Transverse colon (tissue), 4 donors: ENCODE measurements around the gene SEMA3C. TPM values are rescaled to one million over a fixed set of nuclear protein-coding genes. Genes with fewer than 3 reads are reported as not detected.

Experiments
- DNase-seq: peaks from one replicate; pipeline ENCODE4 v3.0.0-alpha.2; 2019
- H3K27ac ChIP-seq, 4 donors: fragments of 200-600 bp; sonication (generic); 2 replicates each; pipeline ENCODE4 v1.5.1; 2016 to 2018; ENCODE audit warnings: inconsistent platforms in 4 of 4
- H3K27me3 ChIP-seq: fragments of 200-600 bp; sonication (generic); 2 replicates; pipeline ENCODE4 v1.5.1; 2017; ENCODE audit warnings: inconsistent platforms
- H3K36me3 ChIP-seq, 4 donors: fragments of 200-600 bp; sonication (generic); 2 replicates each; pipeline ENCODE4 v1.5.1; 2017 to 2019; ENCODE audit warnings: inconsistent platforms in 4 of 4
- H3K4me1 ChIP-seq, 4 donors: fragments of 200-600 bp; sonication (generic); 2 replicates each; pipeline ENCODE4 v1.5.1; 2017 to 2020; ENCODE audit warnings: inconsistent platforms in 4 of 4
- H3K4me3 ChIP-seq, 4 donors: fragments of 200-600 bp; sonication (generic); 1 replicate in 1 of 4; 2 replicates in 3 of 4; pipeline versions ENCODE4 v1.5.1 to v1.6.1; 2017 to 2019; ENCODE audit warnings: inconsistent platforms in 4 of 4
- H3K9me3 ChIP-seq, 2 donors: fragments of 200-600 bp; sonication (generic); 2 replicates each; pipeline ENCODE4 v1.5.1; 2017 to 2019; ENCODE audit warnings: inconsistent platforms in 2 of 2
- EP300 ChIP-seq: sonication (generic); formaldehyde crosslinking; IDR thresholded peaks from one replicate; pipeline ENCODE4 v1.6.1; 2017; ENCODE audit warnings: antibody characterized with exemption, low read depth
- POLR2A ChIP-seq: fragments of 450-650 bp; IDR thresholded peaks from one replicate; pipeline ENCODE4 v1.6.1; 2016; ENCODE audit warnings: antibody characterized with exemption, mild to moderate bottlenecking, moderate library complexity
- POLR2AphosphoS5 ChIP-seq, 3 donors: sonication (generic); formaldehyde crosslinking; IDR thresholded peaks; one replicate each; pipeline ENCODE4 v1.6.1; 2016; ENCODE audit warnings: antibody characterized with exemption in 3 of 3
- WGBS, 2 donors: methylation state at CpG; one replicate each; pipeline ENCODE4 v1.1.5; 2018; ENCODE audit warnings: low coverage in 1 of 2; 5-methylcytosine and 5-hydroxymethylcytosine counted together
- in situ Hi-C, 4 donors: fragments of 200-750 bp; cut with MboI; loops; one replicate each; pipeline versions ENCODE4 v1.15.0 to v1.15.1; 2017; ENCODE audit warnings: low sequenced_read_pairs in 3 of 4, low pct_ligation_motif_present in 1 of 4, low pct_unique_long_range_greater_than_20kb in 1 of 4
- intact Hi-C: fragments of 100-400 bp; cut with DNase I; formaldehyde crosslinking; loops from one replicate; pipeline ENCODE4 v1.15.1; 2023; ENCODE audit warnings: low total_unique reads
- total RNA-seq, 4 donors: library from RNA; depleted of rRNA; stranded (reverse); fragments of >200 nt; gene quantifications; one replicate each; pipeline ENCODE4 v1.1.0, GENCODE V29; 2016
- TF ChIP-seq, protein P1 (sequence below), 5 experiments: fragments of 200-600 bp in 3 of 5; fragments of 450-650 bp in 2 of 5; sonication (generic) in 3 of 5; IDR thresholded peaks; 1 replicate in 2 of 5; 2 replicates in 3 of 5; pipeline ENCODE4 v1.5.1; 2016 to 2017; ENCODE audit warnings: antibody characterized with exemption in 5 of 5, inconsistent platforms in 3 of 5, mild to moderate bottlenecking in 2 of 5, moderate library complexity in 1 of 5

The SEMA3C gene
- total RNA-seq, 4 donors from 2014 or later, result 34.0 to 83.8 (median 79.9) TPM

DNA sequence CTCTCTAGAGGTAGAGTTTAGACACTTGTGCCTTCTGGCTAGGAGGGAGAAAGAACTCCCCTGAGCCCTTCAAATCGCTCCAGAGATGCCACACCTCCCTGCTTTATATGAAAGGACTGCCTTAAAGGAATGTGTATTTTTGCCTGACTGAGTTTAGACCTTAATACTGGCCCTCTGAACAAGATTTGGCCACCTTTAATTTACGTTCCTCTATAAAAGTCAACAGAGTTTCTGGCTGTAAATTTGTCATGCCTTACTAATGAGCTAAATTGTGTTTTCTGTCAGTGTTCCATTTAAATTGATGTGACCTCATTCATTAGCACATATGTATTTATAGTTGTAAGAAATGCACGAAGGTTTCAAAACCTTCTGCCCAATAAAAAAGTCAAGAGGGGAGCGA, 48.0 kb downstream of the SEMA3C start:
- in situ Hi-C loops, result no loop called here
- no peaks in the 10 kb centered on the region for H3K9me3 ChIP-seq
- H3K4me1 ChIP-seq, result peaks cover 6 to 32% (median 13%) of the 10 kb centered on the region in 4 donors
- intact Hi-C loops, result no loop called here
- no peaks in the 10 kb centered on the region for H3K36me3 ChIP-seq
- TF ChIP-seq POLR2AphosphoS5 (IDR thresholded peaks at IDR 0.05), result no peak
- TF ChIP-seq EP300, result no peak
- TF ChIP-seq POLR2A, result no peak
- TF ChIP-seq, protein P1, sequence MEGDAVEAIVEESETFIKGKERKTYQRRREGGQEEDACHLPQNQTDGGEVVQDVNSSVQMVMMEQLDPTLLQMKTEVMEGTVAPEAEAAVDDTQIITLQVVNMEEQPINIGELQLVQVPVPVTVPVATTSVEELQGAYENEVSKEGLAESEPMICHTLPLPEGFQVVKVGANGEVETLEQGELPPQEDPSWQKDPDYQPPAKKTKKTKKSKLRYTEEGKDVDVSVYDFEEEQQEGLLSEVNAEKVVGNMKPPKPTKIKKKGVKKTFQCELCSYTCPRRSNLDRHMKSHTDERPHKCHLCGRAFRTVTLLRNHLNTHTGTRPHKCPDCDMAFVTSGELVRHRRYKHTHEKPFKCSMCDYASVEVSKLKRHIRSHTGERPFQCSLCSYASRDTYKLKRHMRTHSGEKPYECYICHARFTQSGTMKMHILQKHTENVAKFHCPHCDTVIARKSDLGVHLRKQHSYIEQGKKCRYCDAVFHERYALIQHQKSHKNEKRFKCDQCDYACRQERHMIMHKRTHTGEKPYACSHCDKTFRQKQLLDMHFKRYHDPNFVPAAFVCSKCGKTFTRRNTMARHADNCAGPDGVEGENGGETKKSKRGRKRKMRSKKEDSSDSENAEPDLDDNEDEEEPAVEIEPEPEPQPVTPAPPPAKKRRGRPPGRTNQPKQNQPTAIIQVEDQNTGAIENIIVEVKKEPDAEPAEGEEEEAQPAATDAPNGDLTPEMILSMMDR (IDR thresholded peaks at IDR 0.05), result no peak
- H3K27me3 ChIP-seq, result no peaks in the 10 kb centered on the region
- no peak overlapping the region for H3K4me3 ChIP-seq
- 33 to 44% methylated on average over 4 of the region's 4 CpGs for WGBS, 2 donors
- no peak for DNase-seq
- H3K27ac ChIP-seq, result peak overlapping the region; percentile 68 to 81 (median 75)

DNA sequence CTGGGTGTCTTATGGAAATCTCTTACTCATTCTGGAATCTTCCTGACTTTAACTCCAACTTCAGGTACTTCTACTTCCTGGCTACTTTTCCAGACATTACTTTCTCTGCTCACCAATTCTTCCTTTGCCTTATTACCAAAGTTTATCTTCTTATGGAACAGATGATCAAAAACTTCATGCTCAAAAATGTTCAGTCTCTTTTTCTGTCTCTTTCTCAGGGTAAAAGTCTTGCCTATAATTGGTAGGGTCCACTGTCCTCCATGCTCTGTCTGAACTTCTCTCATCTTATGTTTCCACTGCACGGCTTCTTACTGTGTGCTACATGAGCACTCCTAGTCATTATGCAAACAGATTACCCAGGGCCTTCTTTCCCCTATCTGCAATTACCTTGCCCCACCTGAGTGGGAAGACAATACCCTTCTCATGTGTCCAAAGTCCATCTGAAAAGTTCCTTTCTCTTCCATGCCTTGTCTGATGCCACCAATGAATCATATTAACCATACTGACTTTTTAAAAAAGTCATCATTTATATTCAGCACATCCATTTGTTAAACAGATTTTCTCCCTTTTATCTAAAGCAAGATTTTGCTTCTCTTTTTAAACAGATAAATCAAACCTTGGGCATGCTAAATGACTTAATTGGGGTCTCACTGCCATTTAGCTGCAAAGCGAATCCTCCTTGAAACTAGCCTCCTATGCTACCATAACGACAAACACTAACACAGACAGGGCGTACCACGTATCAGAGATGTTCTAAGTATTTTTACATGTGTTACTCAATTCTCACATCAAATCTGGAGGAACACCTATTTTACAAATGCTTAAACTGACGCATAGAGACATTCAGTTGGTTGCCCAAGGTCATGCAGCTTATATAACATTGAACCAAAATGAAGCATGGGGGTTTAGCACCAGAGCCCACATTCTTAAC, 48.8 kb downstream of the SEMA3C start:
- intact Hi-C loops, result no loop called here
- no peaks in the 10 kb centered on the region for H3K36me3 ChIP-seq
- H3K27ac ChIP-seq, result peak overlapping the region; percentile 68 to 81 (median 75)
- DNase-seq, result peak; percentile 24
- no peaks in the 10 kb centered on the region for H3K27me3 ChIP-seq
- in situ Hi-C loops, result no loop called here
- H3K9me3 ChIP-seq, result no peaks in the 10 kb centered on the region
- TF ChIP-seq POLR2AphosphoS5 (IDR thresholded peaks at IDR 0.05) (peak; percentile 17 to 57 (median 51)), EP300 (no peak), POLR2A (peak; percentile 54)
- TF ChIP-seq, protein P1 (IDR thresholded peaks at IDR 0.05), result peak in 1 of 5 experiments; percentile 21
- peak overlapping the region in 1 of 4 donors; percentile 6 for H3K4me3 ChIP-seq
- peaks cover 6 to 32% (median 13%) of the 10 kb centered on the region in 4 donors for H3K4me1 ChIP-seq
- 79 to 85% methylated on average over 5 to 6 of the region's 6 CpGs for WGBS, 2 donors

DNA sequence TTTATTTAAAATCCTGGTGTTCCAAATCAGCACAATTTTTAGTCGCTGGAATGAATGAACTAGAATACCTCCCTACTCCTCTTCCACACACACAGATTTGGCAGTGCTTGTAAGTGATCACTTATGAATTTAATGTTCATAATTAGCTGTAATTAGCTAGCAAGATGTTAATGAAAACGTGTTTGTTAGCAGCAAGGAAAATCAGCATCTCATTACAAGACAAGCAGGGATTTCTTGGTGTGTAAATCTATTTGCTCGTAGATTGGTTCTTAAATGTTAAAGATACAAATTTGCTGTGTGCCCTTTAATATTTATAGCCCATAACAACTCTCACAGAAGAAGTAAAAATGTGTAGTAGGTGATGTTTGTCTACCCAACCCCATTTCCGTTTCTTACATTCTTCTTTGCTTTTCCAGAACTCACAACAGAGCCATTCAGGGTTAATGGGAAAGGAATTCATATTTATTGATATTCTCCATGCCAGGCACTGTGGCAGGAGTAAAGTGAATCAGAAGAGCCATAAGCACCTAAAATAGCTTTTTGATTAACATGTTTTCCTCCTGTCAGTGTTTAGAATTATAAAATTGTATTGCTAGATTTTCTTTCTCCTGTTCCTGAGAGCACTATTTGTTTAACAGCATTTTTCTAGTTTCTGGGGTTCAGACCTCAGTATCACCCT, 49.6 kb downstream of the SEMA3C start:
- Histone ChIP-seq H3K4me1 (peaks cover 6 to 32% (median 13%) of the 10 kb centered on the region in 4 donors), H3K27ac (peak overlapping the region; percentile 68 to 81 (median 75)), H3K4me3 (peak overlapping the region in 1 of 4 donors; percentile 6), H3K27me3 (no peaks in the 10 kb centered on the region), H3K36me3 (no peaks in the 10 kb centered on the region), H3K9me3 (no peaks in the 10 kb centered on the region)
- DNase-seq, result no peak
- intact Hi-C loops (no loop called here), in situ Hi-C loops (no loop called here)
- WGBS, 2 donors, result 56 to 67% methylated on average over 4 of the region's 4 CpGs
- TF ChIP-seq, protein P1 (IDR thresholded peaks at IDR 0.05), result no peak
- TF ChIP-seq POLR2AphosphoS5 (IDR thresholded peaks at IDR 0.05), result no peak

DNA sequence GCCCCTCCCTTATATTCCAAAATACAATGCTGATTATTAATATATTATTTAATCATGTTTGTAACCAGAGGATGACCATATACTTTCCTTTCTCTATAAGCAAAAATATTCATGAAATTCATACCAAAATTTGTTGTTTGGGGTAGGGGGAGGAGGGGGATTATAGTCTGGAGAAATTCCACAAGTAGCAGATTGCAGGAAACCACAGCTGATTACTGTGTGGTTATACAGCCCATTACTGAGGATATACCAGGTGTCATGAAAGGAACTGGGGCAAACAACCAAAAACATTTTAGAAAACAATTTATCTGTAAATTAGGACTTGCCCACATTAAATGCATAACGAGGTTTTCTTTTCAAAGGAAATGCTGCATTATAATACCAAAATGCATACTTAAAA, 50.3 kb downstream of the SEMA3C start:
- H3K4me1 ChIP-seq, result peaks cover 6 to 32% (median 13%) of the 10 kb centered on the region in 4 donors
- H3K9me3 ChIP-seq, result no peaks in the 10 kb centered on the region
- DNase-seq, result no peak
- WGBS, 2 donors, result 77 to 87% methylated on average over 1 of the region's 1 CpG
- H3K36me3 ChIP-seq, result no peaks in the 10 kb centered on the region
- peak overlapping the region in 2 of 4 donors; percentile 68 to 81 for H3K27ac ChIP-seq
- intact Hi-C loops (no loop called here), in situ Hi-C loops (no loop called here)
- H3K27me3 ChIP-seq, result no peaks in the 10 kb centered on the region
- TF ChIP-seq, protein P1 (IDR thresholded peaks at IDR 0.05), result no peak
- TF ChIP-seq POLR2A (no peak), POLR2AphosphoS5 (IDR thresholded peaks at IDR 0.05) (no peak), EP300 (no peak)
- no peak overlapping the region for H3K4me3 ChIP-seq
